HEK293 (cell line): Measurements from ENCODE around the gene DENND2C.

Experiments
- CTCF ChIP-seq: fragments of 450-650 bp; formaldehyde crosslinking; IDR thresholded peaks from 2 replicates; pipeline ENCODE4 v1.5.1; 2016; ENCODE audit warnings: missing biosample characterization, missing genetic modification characterization
- GLI4 ChIP-seq: fragments of 450-650 bp; formaldehyde crosslinking; IDR thresholded peaks from 2 replicates; pipeline ENCODE4 v1.5.1; 2016; ENCODE audit warnings: missing biosample characterization, missing genetic modification characterization
- GLIS2 ChIP-seq: fragments of 450-650 bp; formaldehyde crosslinking; IDR thresholded peaks from 2 replicates; pipeline ENCODE4 v1.5.1; 2016; ENCODE audit warnings: missing biosample characterization, missing genetic modification characterization
- PATZ1 ChIP-seq: fragments of 450-650 bp; formaldehyde crosslinking; IDR thresholded peaks from 2 replicates; pipeline ENCODE4 v1.5.1; 2016; ENCODE audit warnings: missing biosample characterization, missing genetic modification characterization
- ZBTB20 ChIP-seq: fragments of 450-650 bp; formaldehyde crosslinking; IDR thresholded peaks from 2 replicates; pipeline ENCODE4 v1.5.1; 2016; ENCODE audit warnings: missing biosample characterization, missing genetic modification characterization
- ZBTB44 ChIP-seq: fragments of 450-650 bp; IDR thresholded peaks from 2 replicates; pipeline ENCODE4 v1.5.1; 2018; ENCODE audit warnings: missing biosample characterization, mild to moderate bottlenecking, missing genetic modification characterization
- ZEB2 ChIP-seq: fragments of 450-650 bp; formaldehyde crosslinking; IDR thresholded peaks from 2 replicates; pipeline ENCODE4 v1.5.1; 2016; ENCODE audit warnings: missing biosample characterization, missing genetic modification characterization
- ZNF146 ChIP-seq: fragments of 450-650 bp; formaldehyde crosslinking; IDR thresholded peaks from 2 replicates; pipeline ENCODE4 v1.5.1; 2016; ENCODE audit warnings: missing biosample characterization, missing genetic modification characterization
- ZNF223 ChIP-seq: fragments of 450-650 bp; formaldehyde crosslinking; IDR thresholded peaks from 2 replicates; pipeline ENCODE4 v1.5.1; 2016; ENCODE audit warnings: missing biosample characterization, missing genetic modification characterization
- ZNF311 ChIP-seq: fragments of 450-650 bp; formaldehyde crosslinking; IDR thresholded peaks from 2 replicates; pipeline ENCODE4 v1.5.1; 2017; ENCODE audit warnings: missing biosample characterization, missing genetic modification characterization, borderline replicate concordance
- ZNF560 ChIP-seq: fragments of 450-650 bp; formaldehyde crosslinking; IDR thresholded peaks from 2 replicates; pipeline ENCODE4 v1.5.1; 2017; ENCODE audit warnings: missing biosample characterization, missing genetic modification characterization, borderline replicate concordance

- TF ChIP-seq ZNF223 (tag by site-specific recombination) (no peak), ZBTB20 (tag by site-specific recombination) (no peak), GLI4 (no peak), ZEB2 (tag by site-specific recombination) (no peak), ZNF311 (tag by site-specific recombination) (no peak), CTCF (tag by site-specific recombination) (no peak), ZBTB44 (no peak), PATZ1 (tag by site-specific recombination) (no peak), ZNF146 (tag by site-specific recombination) (no peak), ZNF560 (tag by site-specific recombination) (no peak), GLIS2 (no peak)
These were observed 60.8 kb downstream of the DENND2C start for GRCh38 chr1:114609026-114609425.
